Cardiac muscle cell (in vitro differentiated cells and primary cell): ENCODE data around the gene FAM209B. TPM values are rescaled to one million over a fixed set of nuclear protein-coding genes. Genes with fewer than 3 reads are reported as not detected.

Source experiments
- DNase-seq, 2 donors: peaks; one replicate each; pipeline versions ENCODE4 v3.0.0 to v3.0.0-alpha.2; 2010 to 2017; ENCODE audit warnings: low read depth in 1 of 2, low spot score in 1 of 2
- H3K27ac ChIP-seq: fragments of 200-600 bp; sonication (generic); 2 replicates; pipeline ENCODE4 v1.5.1; 2016
- H3K27me3 ChIP-seq: fragments of 200-600 bp; sonication (generic); 2 replicates; pipeline ENCODE4 v1.6.0; 2016; ENCODE audit warnings: control low read depth
- H3K36me3 ChIP-seq: fragments of 200-600 bp; sonication (generic); 2 replicates; pipeline ENCODE4 v1.5.1; 2016; ENCODE audit warnings: control low read depth
- H3K4me1 ChIP-seq: fragments of 200-600 bp; sonication (generic); 2 replicates; pipeline ENCODE4 v1.8.1; 2017; ENCODE audit warnings: low read depth, mild to moderate bottlenecking, mixed run types
- H3K4me3 ChIP-seq: fragments of 200-600 bp; sonication (generic); 2 replicates; pipeline ENCODE4 v1.5.1; 2016; ENCODE audit warnings: mild to moderate bottlenecking
- H3K9me3 ChIP-seq: fragments of 200-600 bp; sonication (generic); 2 replicates; pipeline ENCODE4 v1.5.1; 2017; ENCODE audit warnings: low read depth, mild to moderate bottlenecking, control low read depth
- CTCF ChIP-seq: IDR thresholded peaks from 2 replicates; pipeline ENCODE4 v1.5.1; 2012; ENCODE audit warnings: low read depth, mild to moderate bottlenecking, low read length
- polyA plus RNA-seq: library from polyadenylated mRNA; unstranded; fragments of >200 nt; fragmentation: Nextera tagmentation; extraction: Ambion mirVana; gene quantifications from 2 replicates; pipeline ENCODE4 v1.2.1, GENCODE V29; 2016
- total RNA-seq: library from RNA; depleted of rRNA; stranded (reverse); fragments of >200 nt; gene quantifications from 2 replicates; pipeline ENCODE4 v1.2.3, GENCODE V29; 2016

Gene FAM209B
- total and polyA plus RNA-seq, 2 experiments from 2014 or later, result 0.49 TPM; not detected in 1

GRCh38 chr20:56504373-56505005 is 28.6 kb upstream of the FAM209B start:
- H3K4me1 ChIP-seq, result no peaks in the 10 kb centered on the region
- H3K27me3 ChIP-seq, result no peaks in the 10 kb centered on the region
- TF ChIP-seq CTCF, result peak; percentile 57
- no peak overlapping the region for H3K4me3 ChIP-seq
- H3K27ac ChIP-seq, result no peak overlapping the region
- DNase-seq, result peak; percentile 6 to 8
- H3K9me3 ChIP-seq, result no peaks in the 10 kb centered on the region
- H3K36me3 ChIP-seq, result no peaks in the 10 kb centered on the region

- Histone ChIP-seq H3K4me1 (no peaks in the 10 kb centered on the region), H3K9me3 (no peaks in the 10 kb centered on the region), H3K27me3 (no peaks in the 10 kb centered on the region), H3K36me3 (no peaks in the 10 kb centered on the region), H3K4me3 (no peak overlapping the region), H3K27ac (no peak overlapping the region)
- DNase-seq, result peak in 1 of 2 donors; percentile 46
- TF ChIP-seq CTCF, result no peak
Observed at GRCh38 chr20:56506103-56506502, 26.9 kb upstream of the FAM209B start.

GRCh38 chr20:56511926-56512325 is 21.1 kb upstream of the FAM209B start:
- Histone ChIP-seq H3K27me3 (no peaks in the 10 kb centered on the region), H3K4me3 (no peak overlapping the region), H3K9me3 (no peaks in the 10 kb centered on the region), H3K36me3 (peaks cover 1% of the 10 kb centered on the region), H3K4me1 (no peaks in the 10 kb centered on the region), H3K27ac (no peak overlapping the region)
- DNase-seq, result no peak
- no peak for TF ChIP-seq CTCF

GRCh38 chr20:56513161-56514150 is 19.6 kb upstream of the FAM209B start:
- DNase-seq, result no peak
- Histone ChIP-seq H3K4me3 (no peak overlapping the region), H3K9me3 (no peaks in the 10 kb centered on the region), H3K27me3 (no peaks in the 10 kb centered on the region), H3K27ac (no peak overlapping the region), H3K36me3 (peaks cover 11% of the 10 kb centered on the region), H3K4me1 (no peaks in the 10 kb centered on the region)
- no peak for TF ChIP-seq CTCF

- no peaks in the 10 kb centered on the region for H3K27me3 ChIP-seq
- no peak for DNase-seq
- no peak for TF ChIP-seq CTCF
- no peaks in the 10 kb centered on the region for H3K9me3 ChIP-seq
- peaks cover 15% of the 10 kb centered on the region for H3K36me3 ChIP-seq
- H3K4me1 ChIP-seq, result no peaks in the 10 kb centered on the region
- H3K4me3 ChIP-seq, result no peak overlapping the region
- H3K27ac ChIP-seq, result no peak overlapping the region
Observed at GRCh38 chr20:56516631-56517030, 16.4 kb upstream of the FAM209B start.
